ENCODE data around the gene LRP3.

DNA sequence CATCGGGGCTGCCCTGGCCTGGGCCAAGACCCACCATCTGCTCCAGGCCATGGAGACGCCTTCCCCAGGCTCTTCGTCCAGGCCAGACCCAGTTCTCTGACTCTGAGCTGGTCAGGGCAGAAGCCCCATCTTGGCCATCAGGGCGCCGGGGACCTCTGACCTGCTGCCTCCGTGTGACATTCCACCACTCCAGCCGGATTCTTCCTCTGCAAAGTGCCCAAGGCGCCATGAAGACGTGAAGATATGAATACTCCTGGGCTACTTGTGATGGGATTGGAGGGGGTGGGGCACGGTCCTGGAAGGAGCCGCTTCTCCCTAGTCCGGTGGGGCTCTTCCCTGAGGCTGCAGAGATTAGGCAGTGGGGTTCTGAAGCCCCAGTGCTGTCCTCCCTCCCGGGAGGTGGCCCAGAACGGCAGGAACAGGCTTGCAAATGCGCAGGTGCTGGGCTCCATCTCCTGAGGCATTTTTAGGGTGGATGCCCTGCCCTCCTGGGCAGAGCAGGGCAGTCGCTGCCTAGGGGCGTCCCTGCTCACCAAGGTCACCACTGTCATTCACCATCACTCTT, 57.5 kb downstream of the LRP3 start:
- TF ChIP-seq EZH2 (IDR thresholded peaks at IDR 0.05; ENCODE audit: low read depth, unreplicated experiment) (no peak), POLR2AphosphoS5 (IDR thresholded peaks at IDR 0.05; ENCODE audit: low read depth) (no peak), JUNB (IDR thresholded peaks at IDR 0.05; ENCODE audit: unreplicated experiment) (no peak), EZH2phosphoT487 (IDR thresholded peaks at IDR 0.05; ENCODE audit: unreplicated experiment) (no peak), CREB1 (CRISPR knock-in tag; IDR thresholded peaks at IDR 0.05; ENCODE audit: low read depth) (no peak), STAT1 (IDR thresholded peaks at IDR 0.05; ENCODE audit: unreplicated experiment) (no peak), NANOG (IDR thresholded peaks at IDR 0.05; ENCODE audit: borderline replicate concordance) (no peak), ZNF114 (CRISPR knock-in tag; IDR thresholded peaks at IDR 0.05) (no peak)
- TF ChIP-seq, protein P1, sequence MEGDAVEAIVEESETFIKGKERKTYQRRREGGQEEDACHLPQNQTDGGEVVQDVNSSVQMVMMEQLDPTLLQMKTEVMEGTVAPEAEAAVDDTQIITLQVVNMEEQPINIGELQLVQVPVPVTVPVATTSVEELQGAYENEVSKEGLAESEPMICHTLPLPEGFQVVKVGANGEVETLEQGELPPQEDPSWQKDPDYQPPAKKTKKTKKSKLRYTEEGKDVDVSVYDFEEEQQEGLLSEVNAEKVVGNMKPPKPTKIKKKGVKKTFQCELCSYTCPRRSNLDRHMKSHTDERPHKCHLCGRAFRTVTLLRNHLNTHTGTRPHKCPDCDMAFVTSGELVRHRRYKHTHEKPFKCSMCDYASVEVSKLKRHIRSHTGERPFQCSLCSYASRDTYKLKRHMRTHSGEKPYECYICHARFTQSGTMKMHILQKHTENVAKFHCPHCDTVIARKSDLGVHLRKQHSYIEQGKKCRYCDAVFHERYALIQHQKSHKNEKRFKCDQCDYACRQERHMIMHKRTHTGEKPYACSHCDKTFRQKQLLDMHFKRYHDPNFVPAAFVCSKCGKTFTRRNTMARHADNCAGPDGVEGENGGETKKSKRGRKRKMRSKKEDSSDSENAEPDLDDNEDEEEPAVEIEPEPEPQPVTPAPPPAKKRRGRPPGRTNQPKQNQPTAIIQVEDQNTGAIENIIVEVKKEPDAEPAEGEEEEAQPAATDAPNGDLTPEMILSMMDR (conservative IDR thresholded peaks at IDR 0.05; ENCODE audit: low read depth in 2 of 2): no peak
- TF ChIP-seq, protein P2, sequence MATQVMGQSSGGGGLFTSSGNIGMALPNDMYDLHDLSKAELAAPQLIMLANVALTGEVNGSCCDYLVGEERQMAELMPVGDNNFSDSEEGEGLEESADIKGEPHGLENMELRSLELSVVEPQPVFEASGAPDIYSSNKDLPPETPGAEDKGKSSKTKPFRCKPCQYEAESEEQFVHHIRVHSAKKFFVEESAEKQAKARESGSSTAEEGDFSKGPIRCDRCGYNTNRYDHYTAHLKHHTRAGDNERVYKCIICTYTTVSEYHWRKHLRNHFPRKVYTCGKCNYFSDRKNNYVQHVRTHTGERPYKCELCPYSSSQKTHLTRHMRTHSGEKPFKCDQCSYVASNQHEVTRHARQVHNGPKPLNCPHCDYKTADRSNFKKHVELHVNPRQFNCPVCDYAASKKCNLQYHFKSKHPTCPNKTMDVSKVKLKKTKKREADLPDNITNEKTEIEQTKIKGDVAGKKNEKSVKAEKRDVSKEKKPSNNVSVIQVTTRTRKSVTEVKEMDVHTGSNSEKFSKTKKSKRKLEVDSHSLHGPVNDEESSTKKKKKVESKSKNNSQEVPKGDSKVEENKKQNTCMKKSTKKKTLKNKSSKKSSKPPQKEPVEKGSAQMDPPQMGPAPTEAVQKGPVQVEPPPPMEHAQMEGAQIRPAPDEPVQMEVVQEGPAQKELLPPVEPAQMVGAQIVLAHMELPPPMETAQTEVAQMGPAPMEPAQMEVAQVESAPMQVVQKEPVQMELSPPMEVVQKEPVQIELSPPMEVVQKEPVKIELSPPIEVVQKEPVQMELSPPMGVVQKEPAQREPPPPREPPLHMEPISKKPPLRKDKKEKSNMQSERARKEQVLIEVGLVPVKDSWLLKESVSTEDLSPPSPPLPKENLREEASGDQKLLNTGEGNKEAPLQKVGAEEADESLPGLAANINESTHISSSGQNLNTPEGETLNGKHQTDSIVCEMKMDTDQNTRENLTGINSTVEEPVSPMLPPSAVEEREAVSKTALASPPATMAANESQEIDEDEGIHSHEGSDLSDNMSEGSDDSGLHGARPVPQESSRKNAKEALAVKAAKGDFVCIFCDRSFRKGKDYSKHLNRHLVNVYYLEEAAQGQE (IDR thresholded peaks at IDR 0.05; ENCODE audit: unreplicated experiment): no peak
